ENCODE results near the gene ZBTB43.

The ZBTB43 gene

GRCh38 chr9:126879288-126879687, 74.4 kb downstream of the ZBTB43 start:
- FAIRE-seq, result no peak
- DNase-seq (ENCODE audit: extremely low spot score, insufficient read length, low read depth), result no peak

- DNase-seq (ENCODE audit: extremely low spot score, insufficient read length, low read depth) (no peak), FAIRE-seq (no peak)
These were observed 75.5 kb downstream of the ZBTB43 start for GRCh38 chr9:126880226-126880946.

GRCh38 chr9:126880947-126881332, 76.1 kb downstream of the ZBTB43 start:
- FAIRE-seq (no peak), DNase-seq (ENCODE audit: extremely low spot score, insufficient read length, low read depth) (no peak)

- FAIRE-seq, result no peak
- no peak for DNase-seq (ENCODE audit: extremely low spot score, insufficient read length, low read depth)
These were observed 77.9 kb downstream of the ZBTB43 start for GRCh38 chr9:126882746-126883145.

- FAIRE-seq (no peak), DNase-seq (ENCODE audit: extremely low spot score, insufficient read length, low read depth) (no peak)
These were observed 78.8 kb downstream of the ZBTB43 start for GRCh38 chr9:126883636-126884035.

- DNase-seq (ENCODE audit: extremely low spot score, insufficient read length, low read depth), result no peak
- FAIRE-seq, result no peak
These were observed 80.3 kb downstream of the ZBTB43 start for GRCh38 chr9:126885131-126885641.

- DNase-seq (ENCODE audit: extremely low spot score, insufficient read length, low read depth) (no peak), FAIRE-seq (no peak)
These were observed 81.4 kb downstream of the ZBTB43 start for GRCh38 chr9:126886034-126886822.

- DNase-seq (ENCODE audit: extremely low spot score, insufficient read length, low read depth), result no peak
- no peak for FAIRE-seq
These were observed 82.1 kb downstream of the ZBTB43 start for GRCh38 chr9:126886897-126887296.
